Lower lobe of right lung (tissue), 2 donors: ENCODE data around the gene GP2. TPM values are rescaled to one million over a fixed set of nuclear protein-coding genes. Genes with fewer than 3 reads are reported as not detected.

Experiments used
- ATAC-seq, 2 donors: fragments of 200-7000 bp; cut with Tn5 transposase; one replicate each; pipeline ENCODE4 v1.9.1; 2020 to 2022; ENCODE audit warnings: mild to moderate bottlenecking in 2 of 2, moderate library complexity in 2 of 2
- DNase-seq: peaks from one replicate; pipeline ENCODE4 v3.0.0-alpha.2; 2020
- H3K27ac ChIP-seq: fragments of 200-600 bp; one replicate; pipeline ENCODE4 v1.8.0; 2022
- H3K27me3 ChIP-seq: fragments of 200-600 bp; one replicate; pipeline ENCODE4 v1.8.0; 2022; ENCODE audit warnings: low read depth
- H3K36me3 ChIP-seq: fragments of 200-600 bp; one replicate; pipeline ENCODE4 v1.8.0; 2022; ENCODE audit warnings: mild to moderate bottlenecking
- H3K4me1 ChIP-seq: fragments of 200-600 bp; one replicate; pipeline ENCODE4 v1.8.0; 2022
- H3K4me3 ChIP-seq: fragments of 200-600 bp; one replicate; pipeline ENCODE4 v1.8.0; 2022; ENCODE audit warnings: mild to moderate bottlenecking
- H3K9me3 ChIP-seq: fragments of 200-600 bp; one replicate; pipeline ENCODE4 v1.8.0; 2022
- intact Hi-C: fragments of 100-400 bp; cut with DNase I; formaldehyde crosslinking; loops from one replicate; pipeline ENCODE4 v1.11.0; 2022
- total RNA-seq: library from RNA; stranded (reverse); fragmentation: NEBNext Ultra II Directional; extraction: Animal tissue kit (Norgen Biotek cat#: 25700); gene quantifications from one replicate; pipeline ENCODE4 v1.2.1, GENCODE V29; 2021
- TF ChIP-seq, protein P1 (sequence below): fragments of 200-600 bp; IDR thresholded peaks from one replicate; pipeline ENCODE4 v1.8.0; 2022; ENCODE audit warnings: antibody characterized with exemption, mild to moderate bottlenecking
- donor health status: DM: no; HTN: yes; CAD: no; lungs with severe emphysema.

The GP2 gene
- total RNA-seq, 1 donor from 2014 or later = 0.18 TPM

DNA sequence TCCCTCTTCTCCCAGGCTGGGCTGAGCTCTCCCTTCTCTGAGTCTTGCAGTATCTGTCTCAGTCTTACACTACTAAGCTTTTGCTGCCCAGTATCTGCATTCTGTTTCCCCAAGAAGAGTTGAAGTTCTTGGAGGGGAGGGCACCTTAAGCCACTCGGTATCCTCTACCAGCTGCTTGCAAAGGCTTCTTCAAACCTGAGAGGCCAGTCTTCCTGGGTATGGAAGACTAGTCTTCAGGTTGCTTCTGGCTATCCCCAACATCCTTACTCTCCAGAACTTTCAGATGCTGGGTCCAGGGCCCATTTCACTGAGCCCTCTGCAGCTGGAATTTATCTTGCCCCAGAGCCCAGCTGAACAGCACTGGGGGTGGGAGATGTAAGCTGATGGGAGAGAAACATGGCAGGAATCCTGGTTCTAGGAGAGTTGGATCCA is 20.1 kb downstream of the GP2 start:
- Histone ChIP-seq H3K9me3 (no peaks in the 10 kb centered on the region), H3K4me1 (no peaks in the 10 kb centered on the region), H3K4me3 (no peak overlapping the region), H3K27ac (no peak overlapping the region), H3K36me3 (no peaks in the 10 kb centered on the region), H3K27me3 (peaks cover 5% of the 10 kb centered on the region)
- no peak for ATAC-seq
- DNase-seq = no peak
- TF ChIP-seq, protein P1, sequence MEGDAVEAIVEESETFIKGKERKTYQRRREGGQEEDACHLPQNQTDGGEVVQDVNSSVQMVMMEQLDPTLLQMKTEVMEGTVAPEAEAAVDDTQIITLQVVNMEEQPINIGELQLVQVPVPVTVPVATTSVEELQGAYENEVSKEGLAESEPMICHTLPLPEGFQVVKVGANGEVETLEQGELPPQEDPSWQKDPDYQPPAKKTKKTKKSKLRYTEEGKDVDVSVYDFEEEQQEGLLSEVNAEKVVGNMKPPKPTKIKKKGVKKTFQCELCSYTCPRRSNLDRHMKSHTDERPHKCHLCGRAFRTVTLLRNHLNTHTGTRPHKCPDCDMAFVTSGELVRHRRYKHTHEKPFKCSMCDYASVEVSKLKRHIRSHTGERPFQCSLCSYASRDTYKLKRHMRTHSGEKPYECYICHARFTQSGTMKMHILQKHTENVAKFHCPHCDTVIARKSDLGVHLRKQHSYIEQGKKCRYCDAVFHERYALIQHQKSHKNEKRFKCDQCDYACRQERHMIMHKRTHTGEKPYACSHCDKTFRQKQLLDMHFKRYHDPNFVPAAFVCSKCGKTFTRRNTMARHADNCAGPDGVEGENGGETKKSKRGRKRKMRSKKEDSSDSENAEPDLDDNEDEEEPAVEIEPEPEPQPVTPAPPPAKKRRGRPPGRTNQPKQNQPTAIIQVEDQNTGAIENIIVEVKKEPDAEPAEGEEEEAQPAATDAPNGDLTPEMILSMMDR = no peak
- intact Hi-C loops = no loop called here

DNA sequence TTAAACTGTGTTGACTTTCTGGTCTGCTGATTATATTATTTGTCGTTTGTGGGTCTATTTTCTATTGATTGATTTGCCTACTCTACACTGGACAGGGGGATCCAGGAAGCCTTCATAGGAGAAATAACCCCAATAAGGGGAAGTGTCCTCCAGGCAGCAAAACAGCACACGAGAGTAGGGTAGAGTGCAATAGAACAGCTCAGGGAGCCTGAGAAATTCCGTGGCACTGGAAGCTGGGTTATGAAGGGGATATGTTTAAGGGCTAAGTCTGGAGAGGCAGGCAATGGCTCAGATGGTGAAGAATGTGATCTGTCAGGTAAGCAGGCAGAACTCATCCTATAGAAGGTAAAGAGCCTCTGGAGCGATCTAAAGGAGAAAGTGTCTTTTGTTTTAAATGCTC is 20.9 kb downstream of the GP2 start:
- no peak overlapping the region for H3K27ac ChIP-seq
- TF ChIP-seq, protein P1 = no peak
- H3K36me3 ChIP-seq = no peaks in the 10 kb centered on the region
- no peak for DNase-seq
- no peak for ATAC-seq
- H3K27me3 ChIP-seq = peaks cover 5% of the 10 kb centered on the region
- no peak overlapping the region for H3K4me3 ChIP-seq
- intact Hi-C loops = no loop called here
- H3K9me3 ChIP-seq = no peaks in the 10 kb centered on the region
- no peaks in the 10 kb centered on the region for H3K4me1 ChIP-seq

DNA sequence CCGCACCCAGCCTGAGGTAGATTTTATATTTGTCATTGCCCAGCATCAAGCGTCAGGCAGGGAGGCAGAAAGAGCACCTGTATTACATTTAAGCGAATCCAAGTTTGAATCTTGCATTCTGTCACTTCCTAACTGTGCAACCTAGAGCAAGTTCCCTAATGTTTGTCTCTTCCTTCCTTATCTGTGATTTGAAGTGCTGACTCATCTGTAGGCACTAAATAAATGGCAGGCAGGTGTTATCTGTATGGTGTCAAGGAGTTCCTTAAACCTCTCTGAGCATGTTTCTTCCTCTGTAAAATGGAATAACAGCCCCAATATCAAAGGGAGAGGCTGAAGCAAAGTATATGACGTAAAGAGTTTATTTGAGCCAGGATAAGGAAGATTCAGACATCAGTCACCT is 24.3 kb downstream of the GP2 start:
- DNase-seq = no peak
- no peak overlapping the region for H3K27ac ChIP-seq

DNA sequence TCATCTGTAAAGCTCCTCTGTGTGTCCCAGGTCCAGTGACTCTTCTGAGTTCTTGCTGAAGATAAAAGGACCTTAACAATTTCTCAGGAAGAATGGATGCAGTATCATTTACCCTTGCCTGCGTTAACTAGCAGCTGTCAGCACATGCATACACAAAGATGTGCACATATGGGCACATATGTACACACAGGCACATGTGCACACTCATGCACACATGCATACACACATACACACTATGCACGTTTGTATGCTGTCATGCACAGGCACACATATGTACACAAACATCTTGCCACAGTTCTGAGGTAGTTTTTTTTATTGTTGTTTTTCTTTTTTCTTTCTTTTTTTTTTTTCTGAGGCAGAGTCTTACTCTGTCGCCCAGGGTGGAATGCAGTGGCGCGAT is 24.9 kb downstream of the GP2 start:
- no peak overlapping the region for H3K4me3 ChIP-seq
- H3K4me1 ChIP-seq = no peaks in the 10 kb centered on the region
- ATAC-seq (no peak), DNase-seq (no peak)
- intact Hi-C loops = no loop called here
- TF ChIP-seq, protein P1 = no peak
- no peak overlapping the region for H3K27ac ChIP-seq
- H3K36me3 ChIP-seq = no peaks in the 10 kb centered on the region
- H3K27me3 ChIP-seq = peaks cover 1% of the 10 kb centered on the region
- no peaks in the 10 kb centered on the region for H3K9me3 ChIP-seq

More for the DNA sequence above, 24.3 kb downstream of the GP2 start:
- Histone ChIP-seq H3K36me3 (no peaks in the 10 kb centered on the region), H3K9me3 (no peaks in the 10 kb centered on the region), H3K27me3 (peaks cover 5% of the 10 kb centered on the region), H3K4me3 (no peak overlapping the region), H3K4me1 (no peaks in the 10 kb centered on the region)
- intact Hi-C loops = no loop called here
- TF ChIP-seq, protein P1 = no peak
- no peak for ATAC-seq

DNA sequence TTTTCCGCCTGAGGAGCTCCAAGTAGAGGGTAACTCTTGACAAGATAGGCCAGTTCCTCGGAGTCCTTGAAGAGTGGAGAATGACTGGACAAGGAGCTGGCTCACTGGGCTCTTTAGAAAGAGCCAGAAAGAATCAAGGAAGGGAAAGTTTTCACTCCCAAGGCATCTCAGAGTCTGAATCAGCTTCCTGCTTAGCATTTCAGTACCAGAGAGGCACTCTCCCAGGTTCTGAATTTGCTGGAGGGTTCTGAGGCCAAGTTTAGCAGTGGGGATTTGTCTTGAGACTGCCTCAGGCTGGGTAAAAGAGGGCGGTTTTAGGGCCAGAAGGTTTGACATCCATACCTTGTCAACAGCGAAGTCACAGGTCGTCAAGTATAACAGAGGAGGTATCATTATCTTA is 25.5 kb downstream of the GP2 start:
- Histone ChIP-seq H3K4me3 (no peak overlapping the region), H3K36me3 (no peaks in the 10 kb centered on the region), H3K27ac (no peak overlapping the region), H3K27me3 (no peaks in the 10 kb centered on the region), H3K4me1 (no peaks in the 10 kb centered on the region), H3K9me3 (no peaks in the 10 kb centered on the region)
- no peak for ATAC-seq
- intact Hi-C loops = no loop called here
- DNase-seq = no peak
- TF ChIP-seq, protein P1 = no peak
